Stomach (tissue), 4 donors: Measurements from ENCODE around the gene PCSK2.

ENCODE experiments used
- CTCF ChIP-seq, 7 experiments: fragments of 450-650 bp in 4 of 7; fragments of 200-600 bp in 3 of 7; sonication (generic) in 3 of 7; IDR thresholded peaks; one replicate each; pipeline ENCODE4 v1.5.1; 2016 to 2019; ENCODE audit warnings: antibody characterized with exemption in 7 of 7, control low read depth in 2 of 7, mild to moderate bottlenecking in 1 of 7
- POLR2AphosphoS5 ChIP-seq, 3 donors: sonication (generic); formaldehyde crosslinking; IDR thresholded peaks; one replicate each; pipeline ENCODE4 v1.6.1; 2016; ENCODE audit warnings: antibody characterized with exemption in 3 of 3

- TF ChIP-seq CTCF (IDR thresholded peaks at IDR 0.05) (no peak), POLR2AphosphoS5 (IDR thresholded peaks at IDR 0.05) (no peak)
These were observed 89.6 kb downstream of the PCSK2 start for GRCh38 chr20:17316316-17317038.
